Measurements from ENCODE around the gene SUDS3. TPM values are rescaled to one million over a fixed set of nuclear protein-coding genes. Genes with fewer than 3 reads are reported as not detected.

Gene SUDS3
- total and polyA plus RNA-seq, 2 experiments from 2014 or later: 53.0 to 77.1 TPM

DNA sequence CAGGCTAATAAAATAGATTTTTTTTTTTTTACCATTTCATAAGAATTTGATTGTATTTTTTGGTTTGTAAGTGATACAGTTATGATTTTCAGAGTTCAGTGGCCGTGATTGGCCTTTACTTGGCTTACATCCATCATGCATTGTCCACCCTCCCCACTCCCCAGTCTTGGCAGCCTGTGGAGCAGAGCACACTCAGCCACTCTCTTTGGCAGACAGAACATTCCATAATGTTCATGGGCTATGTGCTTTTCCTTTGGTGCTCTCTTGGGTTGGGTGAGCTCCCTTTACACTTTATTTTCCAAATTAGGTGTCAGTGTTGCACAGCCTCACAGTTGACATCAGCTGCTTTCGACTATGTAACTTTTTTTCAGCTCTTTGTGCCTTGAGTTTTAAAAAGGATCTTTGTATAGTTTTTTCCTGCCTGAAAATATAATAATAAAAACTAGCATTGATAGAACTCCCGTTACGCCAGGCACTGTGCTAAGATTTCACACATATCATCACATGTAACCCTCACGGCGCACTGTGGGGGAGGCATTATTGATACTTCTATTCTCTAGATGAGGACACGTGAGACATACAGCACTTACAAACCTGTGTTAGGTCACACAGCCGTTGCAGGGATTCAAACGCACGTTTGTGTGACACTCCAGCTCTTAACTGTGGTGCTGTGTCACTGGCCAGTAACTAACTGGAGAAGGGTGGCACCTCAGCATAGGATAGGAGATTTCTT lies 21.5 kb downstream of the SUDS3 start:
- TF ChIP-seq STAT1 (IDR thresholded peaks at IDR 0.05; ENCODE audit: unreplicated experiment): no peak
- TF ChIP-seq ZNF114 (CRISPR knock-in tag; IDR thresholded peaks at IDR 0.05): no peak
- TF ChIP-seq EZH2 (IDR thresholded peaks at IDR 0.05; ENCODE audit: low read depth, unreplicated experiment): no peak
- TF ChIP-seq JUNB (IDR thresholded peaks at IDR 0.05; ENCODE audit: unreplicated experiment): no peak
- TF ChIP-seq, protein P1, sequence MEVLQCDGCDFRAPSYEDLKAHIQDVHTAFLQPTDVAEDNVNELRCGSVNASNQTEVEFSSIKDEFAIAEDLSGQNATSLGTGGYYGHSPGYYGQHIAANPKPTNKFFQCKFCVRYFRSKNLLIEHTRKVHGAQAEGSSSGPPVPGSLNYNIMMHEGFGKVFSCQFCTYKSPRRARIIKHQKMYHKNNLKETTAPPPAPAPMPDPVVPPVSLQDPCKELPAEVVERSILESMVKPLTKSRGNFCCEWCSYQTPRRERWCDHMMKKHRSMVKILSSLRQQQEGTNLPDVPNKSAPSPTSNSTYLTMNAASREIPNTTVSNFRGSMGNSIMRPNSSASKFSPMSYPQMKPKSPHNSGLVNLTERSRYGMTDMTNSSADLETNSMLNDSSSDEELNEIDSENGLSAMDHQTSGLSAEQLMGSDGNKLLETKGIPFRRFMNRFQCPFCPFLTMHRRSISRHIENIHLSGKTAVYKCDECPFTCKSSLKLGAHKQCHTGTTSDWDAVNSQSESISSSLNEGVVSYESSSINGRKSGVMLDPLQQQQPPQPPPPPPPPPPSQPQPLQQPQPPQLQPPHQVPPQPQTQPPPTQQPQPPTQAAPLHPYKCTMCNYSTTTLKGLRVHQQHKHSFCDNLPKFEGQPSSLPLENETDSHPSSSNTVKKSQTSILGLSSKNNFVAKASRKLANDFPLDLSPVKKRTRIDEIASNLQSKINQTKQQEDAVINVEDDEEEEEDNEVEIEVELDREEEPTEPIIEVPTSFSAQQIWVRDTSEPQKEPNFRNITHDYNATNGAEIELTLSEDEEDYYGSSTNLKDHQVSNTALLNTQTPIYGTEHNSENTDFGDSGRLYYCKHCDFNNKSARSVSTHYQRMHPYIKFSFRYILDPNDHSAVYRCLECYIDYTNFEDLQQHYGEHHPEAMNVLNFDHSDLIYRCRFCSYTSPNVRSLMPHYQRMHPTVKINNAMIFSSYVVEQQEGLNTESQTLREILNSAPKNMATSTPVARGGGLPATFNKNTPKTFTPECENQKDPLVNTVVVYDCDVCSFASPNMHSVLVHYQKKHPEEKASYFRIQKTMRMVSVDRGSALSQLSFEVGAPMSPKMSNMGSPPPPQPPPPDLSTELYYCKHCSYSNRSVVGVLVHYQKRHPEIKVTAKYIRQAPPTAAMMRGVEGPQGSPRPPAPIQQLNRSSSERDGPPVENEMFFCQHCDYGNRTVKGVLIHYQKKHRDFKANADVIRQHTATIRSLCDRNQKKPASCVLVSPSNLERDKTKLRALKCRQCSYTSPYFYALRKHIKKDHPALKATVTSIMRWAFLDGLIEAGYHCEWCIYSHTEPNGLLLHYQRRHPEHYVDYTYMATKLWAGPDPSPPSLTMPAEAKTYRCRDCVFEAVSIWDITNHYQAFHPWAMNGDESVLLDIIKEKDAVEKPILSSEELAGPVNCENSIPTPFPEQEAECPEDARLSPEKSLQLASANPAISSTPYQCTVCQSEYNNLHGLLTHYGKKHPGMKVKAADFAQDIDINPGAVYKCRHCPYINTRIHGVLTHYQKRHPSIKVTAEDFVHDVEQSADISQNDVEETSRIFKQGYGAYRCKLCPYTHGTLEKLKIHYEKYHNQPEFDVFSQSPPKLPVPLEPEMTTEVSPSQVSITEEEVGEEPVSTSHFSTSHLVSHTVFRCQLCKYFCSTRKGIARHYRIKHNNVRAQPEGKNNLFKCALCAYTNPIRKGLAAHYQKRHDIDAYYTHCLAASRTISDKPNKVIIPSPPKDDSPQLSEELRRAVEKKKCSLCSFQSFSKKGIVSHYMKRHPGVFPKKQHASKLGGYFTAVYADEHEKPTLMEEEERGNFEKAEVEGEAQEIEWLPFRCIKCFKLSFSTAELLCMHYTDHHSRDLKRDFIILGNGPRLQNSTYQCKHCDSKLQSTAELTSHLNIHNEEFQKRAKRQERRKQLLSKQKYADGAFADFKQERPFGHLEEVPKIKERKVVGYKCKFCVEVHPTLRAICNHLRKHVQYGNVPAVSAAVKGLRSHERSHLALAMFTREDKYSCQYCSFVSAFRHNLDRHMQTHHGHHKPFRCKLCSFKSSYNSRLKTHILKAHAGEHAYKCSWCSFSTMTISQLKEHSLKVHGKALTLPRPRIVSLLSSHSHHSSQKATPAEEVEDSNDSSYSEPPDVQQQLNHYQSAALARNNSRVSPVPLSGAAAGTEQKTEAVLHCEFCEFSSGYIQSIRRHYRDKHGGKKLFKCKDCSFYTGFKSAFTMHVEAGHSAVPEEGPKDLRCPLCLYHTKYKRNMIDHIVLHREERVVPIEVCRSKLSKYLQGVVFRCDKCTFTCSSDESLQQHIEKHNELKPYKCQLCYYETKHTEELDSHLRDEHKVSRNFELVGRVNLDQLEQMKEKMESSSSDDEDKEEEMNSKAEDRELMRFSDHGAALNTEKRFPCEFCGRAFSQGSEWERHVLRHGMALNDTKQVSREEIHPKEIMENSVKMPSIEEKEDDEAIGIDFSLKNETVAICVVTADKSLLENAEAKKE (CRISPR knock-in tag; IDR thresholded peaks at IDR 0.05): no peak
- TF ChIP-seq NANOG (IDR thresholded peaks at IDR 0.05; ENCODE audit: borderline replicate concordance): no peak
- TF ChIP-seq POLR2AphosphoS5 (IDR thresholded peaks at IDR 0.05; ENCODE audit: low read depth): no peak
- TF ChIP-seq, protein P2, sequence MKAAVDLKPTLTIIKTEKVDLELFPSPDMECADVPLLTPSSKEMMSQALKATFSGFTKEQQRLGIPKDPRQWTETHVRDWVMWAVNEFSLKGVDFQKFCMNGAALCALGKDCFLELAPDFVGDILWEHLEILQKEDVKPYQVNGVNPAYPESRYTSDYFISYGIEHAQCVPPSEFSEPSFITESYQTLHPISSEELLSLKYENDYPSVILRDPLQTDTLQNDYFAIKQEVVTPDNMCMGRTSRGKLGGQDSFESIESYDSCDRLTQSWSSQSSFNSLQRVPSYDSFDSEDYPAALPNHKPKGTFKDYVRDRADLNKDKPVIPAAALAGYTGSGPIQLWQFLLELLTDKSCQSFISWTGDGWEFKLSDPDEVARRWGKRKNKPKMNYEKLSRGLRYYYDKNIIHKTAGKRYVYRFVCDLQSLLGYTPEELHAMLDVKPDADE (IDR thresholded peaks at IDR 0.05): no peak
- TF ChIP-seq, protein P3, sequence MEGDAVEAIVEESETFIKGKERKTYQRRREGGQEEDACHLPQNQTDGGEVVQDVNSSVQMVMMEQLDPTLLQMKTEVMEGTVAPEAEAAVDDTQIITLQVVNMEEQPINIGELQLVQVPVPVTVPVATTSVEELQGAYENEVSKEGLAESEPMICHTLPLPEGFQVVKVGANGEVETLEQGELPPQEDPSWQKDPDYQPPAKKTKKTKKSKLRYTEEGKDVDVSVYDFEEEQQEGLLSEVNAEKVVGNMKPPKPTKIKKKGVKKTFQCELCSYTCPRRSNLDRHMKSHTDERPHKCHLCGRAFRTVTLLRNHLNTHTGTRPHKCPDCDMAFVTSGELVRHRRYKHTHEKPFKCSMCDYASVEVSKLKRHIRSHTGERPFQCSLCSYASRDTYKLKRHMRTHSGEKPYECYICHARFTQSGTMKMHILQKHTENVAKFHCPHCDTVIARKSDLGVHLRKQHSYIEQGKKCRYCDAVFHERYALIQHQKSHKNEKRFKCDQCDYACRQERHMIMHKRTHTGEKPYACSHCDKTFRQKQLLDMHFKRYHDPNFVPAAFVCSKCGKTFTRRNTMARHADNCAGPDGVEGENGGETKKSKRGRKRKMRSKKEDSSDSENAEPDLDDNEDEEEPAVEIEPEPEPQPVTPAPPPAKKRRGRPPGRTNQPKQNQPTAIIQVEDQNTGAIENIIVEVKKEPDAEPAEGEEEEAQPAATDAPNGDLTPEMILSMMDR (conservative IDR thresholded peaks at IDR 0.05; ENCODE audit: low read depth in 2 of 2): no peak
- H3K4me3 Mint-ChIP-seq: no peak overlapping the region

More for the DNA sequence above, 21.5 kb downstream of the SUDS3 start:
- H3K27me3 ChIP-seq (ENCODE audit: insufficient read depth): no peaks in the 10 kb centered on the region
- no peak overlapping the region for H2AFZ ChIP-seq
- H3K4me3 ChIP-seq: no peak overlapping the region
- Mint-ChIP-seq H3K9me3 (no peaks in the 10 kb centered on the region), H3K27me3 (ENCODE audit: insufficient read depth, low read depth, poor library complexity) (peaks cover 2% of the 10 kb centered on the region), H3K4me1 (no peaks in the 10 kb centered on the region), H3K36me3 (ENCODE audit: low read depth) (peaks cover 77% of the 10 kb centered on the region), H3K27ac (no peak overlapping the region)
- ATAC-seq (no peak), DNase-seq (ENCODE audit: low spot score) (no peak)
- H3K9me2 ChIP-seq (ENCODE audit: insufficient read depth): no peaks in the 10 kb centered on the region
- H3K4me1 ChIP-seq (ENCODE audit: insufficient read depth): no peaks in the 10 kb centered on the region
- H3F3A ChIP-seq (replicated peaks; ENCODE audit: low read depth): no peaks in the 10 kb centered on the region
- no peak overlapping the region for H3K4me2 ChIP-seq
- H4K20me1 ChIP-seq (replicated peaks; ENCODE audit: insufficient read depth): peaks cover 5% of the 10 kb centered on the region
- peaks cover 5% of the 10 kb centered on the region for H3K79me2 ChIP-seq (replicated peaks; ENCODE audit: insufficient read depth)
- H3K27ac ChIP-seq (ENCODE audit: low read depth): no peak overlapping the region
- peaks cover 9% of the 10 kb centered on the region for H3K36me3 ChIP-seq (ENCODE audit: insufficient read depth)

Data from GM23338 (cell line).